OCI-LY7 (cell line): ENCODE data around the gene AIFM3.

Experiments used
- CTCF ChIP-seq: fragments of 200-600 bp; sonication (generic); conservative IDR thresholded peaks from 2 replicates; pipeline ENCODE4 v1.5.1; 2014; ENCODE audit warnings: mild to moderate bottlenecking, antibody characterized with exemption, low read length, moderate library complexity, mixed read lengths
- EZH2phosphoT487 ChIP-seq: fragments of 200-600 bp; sonication (generic); IDR thresholded peaks from 2 replicates; pipeline ENCODE4 v1.6.1; 2018; ENCODE audit warnings: low read depth, borderline replicate concordance, mild to moderate bottlenecking, mixed run types, antibody characterized with exemption, low read length, moderate library complexity, mixed read lengths

- TF ChIP-seq CTCF (no peak), EZH2phosphoT487 (no peak)
These were observed 26.1 kb upstream of the AIFM3 start for GRCh38 chr22:20940904-20941385.
